HUDEP-2 (cell line): ENCODE results near the gene PPM1H.

Experiments
- DNase-seq, 76 experiments: peaks; one replicate each; lab custom pipeline; 2025; ENCODE audit not compliant: unreplicated experiment in 76 of 76; lab: John Stamatoyannopoulos, UW

Gene PPM1H

GRCh38 chr12:62659453-62660295 lies 275.3 kb downstream of the PPM1H start:
- no peak for DNase-seq

GRCh38 chr12:62658910-62659309 lies 276.0 kb downstream of the PPM1H start:
- DNase-seq = no peak

DNA sequence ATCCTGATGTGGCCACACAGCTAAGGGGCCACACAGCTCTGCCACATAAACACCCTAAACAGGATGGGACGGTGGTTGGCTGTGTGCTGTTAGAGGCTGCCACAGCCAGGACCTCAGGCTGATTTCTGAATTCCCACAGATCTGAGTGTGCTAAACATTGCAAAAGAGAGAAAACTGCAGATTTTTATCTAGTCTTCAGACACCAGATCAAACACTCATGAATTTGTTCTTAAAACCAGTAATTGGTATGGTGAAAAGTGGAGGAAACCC lies 277.7 kb downstream of the PPM1H start:
- no peak for DNase-seq

DNA sequence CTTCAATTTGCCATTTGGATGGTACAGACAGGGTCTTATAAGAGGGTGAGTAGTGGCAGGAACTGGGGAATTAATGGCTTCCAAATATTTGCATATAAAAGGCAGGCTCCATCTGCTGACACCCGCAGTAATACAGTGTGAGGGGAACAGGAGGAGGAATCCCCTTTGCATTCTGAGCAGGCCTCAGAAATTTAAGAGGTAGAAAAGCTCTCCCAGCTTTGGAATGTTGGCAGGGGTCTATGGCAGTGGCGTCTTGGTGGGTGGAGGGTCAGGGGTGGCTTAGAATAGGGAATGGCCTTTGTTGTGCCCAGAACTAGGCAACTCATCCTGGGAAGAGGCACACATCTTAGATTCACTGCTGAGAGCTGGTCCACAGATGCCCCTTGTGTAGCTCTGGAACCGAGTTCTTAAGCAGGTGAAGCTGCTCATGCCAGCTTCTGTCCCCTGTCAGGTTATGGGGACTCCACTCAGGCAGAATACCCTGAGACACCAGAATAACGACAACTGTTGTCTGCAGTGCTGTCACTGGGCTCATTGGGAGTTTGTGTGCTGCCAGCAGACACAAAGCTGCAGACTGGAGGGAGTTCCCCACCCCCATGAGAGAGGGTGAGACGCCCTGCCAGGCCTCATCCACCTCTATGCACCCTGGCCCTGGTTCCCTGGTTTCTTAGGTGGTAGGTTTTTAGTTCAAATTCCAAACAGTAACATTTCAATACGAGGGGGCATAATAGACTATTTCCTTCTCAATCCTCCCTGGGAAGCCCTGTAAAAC lies 278.2 kb downstream of the PPM1H start:
- no peak for DNase-seq

DNA sequence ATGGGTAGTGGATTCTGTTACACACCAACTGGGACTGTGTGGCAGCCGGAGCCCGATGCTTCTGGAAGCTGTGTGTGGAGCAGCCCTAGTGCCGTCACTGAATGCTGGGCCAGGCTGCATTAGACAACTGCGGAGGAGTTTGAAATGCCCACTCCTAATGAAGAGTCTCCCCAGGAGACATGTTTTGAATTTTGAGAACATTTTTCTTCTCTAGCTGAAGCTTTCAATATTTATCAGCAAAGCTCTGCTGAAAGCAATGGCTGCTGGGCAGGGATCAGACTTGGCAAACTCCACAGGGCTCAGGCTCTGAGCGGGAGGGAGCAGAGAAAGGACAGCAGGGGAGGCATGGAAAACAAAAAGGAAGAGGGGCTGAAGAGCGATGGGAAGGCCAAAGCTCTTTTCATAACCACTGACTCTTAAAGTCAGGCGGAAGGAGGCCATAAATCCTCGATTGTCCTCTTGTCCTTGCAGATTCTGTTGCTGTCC lies 279.2 kb downstream of the PPM1H start:
- no peak for DNase-seq

DNA sequence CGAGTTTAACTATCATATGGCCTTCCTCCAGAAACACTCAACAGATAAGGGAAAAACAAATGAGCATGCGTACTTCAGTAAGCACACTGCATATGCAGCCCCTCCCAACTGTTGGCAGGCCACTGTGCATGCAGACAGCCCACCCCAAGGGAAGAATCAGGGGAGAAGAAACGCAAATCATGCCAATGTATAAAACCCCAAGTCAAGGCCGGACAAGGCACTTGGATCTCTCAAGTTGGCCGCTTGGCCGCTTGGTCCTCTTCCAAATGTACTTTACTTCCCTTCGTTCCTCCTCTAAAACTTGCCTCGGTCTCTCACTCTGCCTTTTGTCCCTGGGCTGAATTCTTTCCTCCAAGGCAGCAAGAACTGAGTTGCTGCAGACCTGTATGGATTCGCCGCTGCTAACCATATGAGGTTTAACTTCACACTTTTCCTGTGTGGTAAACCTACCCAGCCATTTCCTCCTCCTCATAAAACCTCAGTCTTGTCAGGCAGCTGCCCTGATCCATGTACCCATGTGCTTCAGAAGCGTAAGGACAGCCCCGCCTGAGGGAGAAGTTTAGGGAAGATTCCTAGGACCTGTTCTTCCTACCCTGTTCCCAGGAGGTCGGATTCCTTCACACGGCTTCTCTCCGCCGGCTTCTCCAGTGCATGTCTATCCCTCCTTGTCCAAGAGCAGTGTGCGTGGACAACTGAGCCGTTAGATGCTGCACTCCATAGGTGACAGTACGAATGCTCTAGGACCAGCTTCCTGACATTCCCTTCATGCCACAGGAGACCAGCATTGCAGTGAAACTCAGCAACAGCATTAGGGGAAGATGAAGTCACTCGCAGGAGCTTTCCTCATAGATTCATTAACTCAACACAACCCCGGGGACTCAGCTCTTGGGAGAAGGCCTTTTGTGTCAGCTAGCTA lies 280.4 kb downstream of the PPM1H start:
- no peak for DNase-seq

- DNase-seq = no peak
These were observed 281.2 kb downstream of the PPM1H start for GRCh38 chr12:62653740-62654139.

DNA sequence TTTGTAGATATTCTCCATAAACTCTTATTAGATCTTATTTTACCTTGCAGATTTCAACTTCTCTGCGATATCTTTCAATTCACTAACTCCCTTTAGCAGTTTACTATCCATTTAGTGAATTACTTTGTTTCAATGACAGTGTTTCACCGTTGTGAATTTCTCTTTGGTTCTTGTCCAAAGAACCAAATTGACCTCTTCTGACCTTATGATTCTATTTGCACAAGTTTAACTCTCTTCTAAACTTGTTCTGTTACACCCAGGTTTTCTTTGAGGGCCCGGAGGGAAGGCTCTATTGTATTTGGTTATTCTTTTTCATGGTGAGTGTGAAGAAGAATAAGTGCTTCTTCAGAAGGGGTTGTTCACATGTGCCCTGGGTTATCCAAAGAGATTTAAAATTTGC lies 281.6 kb downstream of the PPM1H start:
- DNase-seq = no peak

DNA sequence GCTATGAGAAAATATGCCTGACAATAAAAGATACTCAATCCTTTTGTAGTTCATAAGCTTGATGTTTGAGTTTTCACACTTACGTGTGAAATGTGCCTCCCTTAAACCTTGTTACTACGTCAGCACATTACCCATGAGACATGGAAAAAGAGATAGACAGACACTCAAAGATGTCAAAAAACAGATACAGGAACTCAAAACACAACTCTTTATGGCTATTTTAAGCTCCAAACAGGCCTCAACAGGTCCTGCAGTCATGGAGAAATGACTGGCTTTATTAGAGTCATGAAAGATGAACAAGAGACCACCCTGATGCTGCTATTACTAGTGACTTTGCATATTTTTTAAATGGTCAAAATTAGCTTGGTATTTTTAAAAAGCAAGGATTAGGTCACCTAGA lies 283.8 kb downstream of the PPM1H start:
- DNase-seq = no peak

DNA sequence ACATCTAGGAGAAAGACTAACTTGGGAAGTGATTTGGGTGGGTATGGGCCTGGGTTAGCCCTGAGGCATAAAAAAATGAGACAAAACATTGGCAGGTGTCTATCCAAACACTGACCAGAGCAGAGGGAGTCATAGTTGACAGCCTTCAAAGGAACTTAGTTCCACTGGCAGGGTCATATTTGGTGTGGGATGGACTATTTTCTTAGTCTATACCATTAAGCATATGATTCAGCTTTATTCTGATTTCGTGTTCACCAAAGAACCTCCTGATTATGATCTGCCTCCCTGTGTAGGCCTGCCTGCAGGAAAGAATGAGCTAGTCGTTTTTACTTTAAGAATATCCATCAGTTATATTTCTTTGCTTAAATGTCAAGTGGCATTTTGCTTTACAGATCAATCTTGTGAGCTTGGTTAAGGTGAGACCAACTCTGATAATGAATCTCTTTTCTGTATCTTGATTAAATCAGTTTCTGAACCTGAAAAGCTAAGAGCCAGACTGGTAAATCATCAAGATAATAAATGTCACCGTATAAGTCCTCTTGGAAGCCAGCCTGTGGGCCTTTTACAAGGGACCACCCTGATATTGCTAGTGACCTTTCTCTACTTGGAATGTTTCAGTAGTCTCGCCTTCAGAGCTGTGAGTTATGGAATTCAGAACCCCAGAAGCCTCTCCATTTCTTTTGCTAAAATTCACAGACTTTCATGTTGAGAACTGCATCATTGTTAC lies 285.4 kb downstream of the PPM1H start:
- no peak for DNase-seq

DNA sequence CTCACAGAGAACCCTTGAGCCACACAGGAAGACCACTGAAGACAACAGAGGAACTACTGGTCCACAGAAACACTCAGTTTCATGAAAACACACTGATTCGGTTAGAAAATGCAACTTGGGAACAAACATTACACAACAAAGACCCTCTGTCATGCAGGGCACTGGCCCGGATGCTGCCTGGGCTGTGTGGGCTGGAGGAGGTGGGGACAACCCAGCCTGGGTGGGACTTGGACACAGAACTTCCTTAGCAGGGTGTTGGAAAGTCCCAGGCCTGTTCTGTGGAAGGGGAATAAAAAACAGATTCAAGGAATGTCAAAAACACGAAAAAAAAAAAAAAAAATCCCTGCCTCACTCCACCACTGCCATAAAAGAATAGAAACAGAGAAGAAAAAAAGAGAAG lies 287.4 kb downstream of the PPM1H start:
- no peak for DNase-seq

- DNase-seq = no peak
These were observed 288.4 kb downstream of the PPM1H start for GRCh38 chr12:62646566-62646965.

DNA sequence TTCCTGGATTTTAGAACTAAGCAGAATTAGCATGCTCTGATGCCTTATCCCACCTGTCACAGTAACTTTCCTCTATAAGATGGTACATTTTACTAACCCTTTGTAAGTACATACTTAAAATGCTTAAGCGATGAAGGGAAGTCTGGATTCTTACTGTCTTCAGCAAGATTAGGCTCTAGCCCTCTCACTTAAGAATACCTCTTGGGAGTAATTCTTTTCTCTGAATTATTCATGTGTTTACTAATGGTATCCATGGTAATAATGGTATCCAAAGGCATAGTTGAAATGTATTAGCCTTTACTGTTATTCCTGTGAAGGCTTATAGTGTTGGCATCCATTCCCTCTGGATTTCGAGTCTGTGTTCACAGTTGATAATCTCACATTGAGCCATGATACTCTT lies 291.5 kb downstream of the PPM1H start:
- no peak for DNase-seq

DNA sequence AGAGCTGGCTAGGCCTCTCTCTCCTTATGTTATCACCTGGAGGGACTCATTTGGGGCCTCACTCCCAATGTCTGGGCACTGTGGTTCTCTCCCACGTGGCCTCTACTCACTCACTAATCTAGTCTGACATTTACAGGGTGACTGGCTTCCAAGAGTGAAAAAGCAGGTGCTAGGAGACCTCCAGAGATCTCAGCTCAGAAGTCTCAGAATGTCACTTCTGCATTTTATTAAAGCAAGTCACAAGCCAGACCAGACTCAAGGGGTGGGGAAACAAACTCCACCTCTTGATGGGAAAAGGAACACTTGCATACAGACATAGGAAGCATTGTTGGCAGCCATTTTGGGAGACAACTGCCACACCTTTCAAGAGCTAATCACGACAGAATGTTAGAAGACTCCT lies 292.5 kb downstream of the PPM1H start:
- DNase-seq = no peak

- DNase-seq = no peak
These were observed 294.0 kb downstream of the PPM1H start for GRCh38 chr12:62640910-62641448.

- DNase-seq = no peak
These were observed 297.3 kb downstream of the PPM1H start for GRCh38 chr12:62637679-62638078.

- no peak for DNase-seq
These were observed 299.3 kb downstream of the PPM1H start for GRCh38 chr12:62635649-62636048.

- DNase-seq = peak in 15 of 76 experiments; percentile 5 to 32 (median 11)
These were observed 302.5 kb downstream of the PPM1H start for GRCh38 chr12:62632411-62632918.

- DNase-seq = peak in 7 of 76 experiments; percentile 1 to 10 (median 8)
These were observed 303.2 kb downstream of the PPM1H start for GRCh38 chr12:62631471-62632410.
